Caco-2 (cell line): ENCODE measurements around the gene PLEKHG7. TPM values are rescaled to one million over a fixed set of nuclear protein-coding genes. Genes with fewer than 3 reads are reported as not detected.

Source experiments
- BruUV-seq: library from RNA; stranded (reverse); fragments of 400-500 nt; replicated peaks from 2 replicates; lab custom pipeline; 2021; lab: Mats Ljungman, UMichigan
- CTCF ChIA-PET: fragments of 300-600 bp; sonication (Branson Sonifier 250); formaldehyde crosslinking; loops from one replicate; lab custom pipeline; 2022; ENCODE audit warnings: antibody characterized with exemption; lab: Charles Lee
- POLR2A ChIA-PET: fragments of 300-600 bp; sonication (Branson Sonifier 250); formaldehyde crosslinking; loops from one replicate; lab custom pipeline; 2022; ENCODE audit warnings: antibody characterized with exemption; lab: Charles Lee
- DNase-seq, 2 experiments: peaks; one replicate each; pipeline versions ENCODE4 v3.0.0 to v3.0.0-alpha.2; 2020 to 2022
- H3K27me3 ChIP-seq: replicated peaks from 2 replicates; pipeline ENCODE4 v1.6.0; 2011; ENCODE audit warnings: low read length; ENCODE audit not compliant: control insufficient read depth, insufficient read depth
- H3K36me3 ChIP-seq: 2 replicates; pipeline ENCODE4 v1.5.1; 2011; ENCODE audit warnings: low read length; ENCODE audit not compliant: control insufficient read depth, insufficient read depth
- H3K4me1 ChIP-seq: fragments of 250-450 bp; sonication (Bioruptor Pico); 2 replicates; pipeline ENCODE4 v1.5.1; 2020; ENCODE audit warnings: mild to moderate bottlenecking
- H3K4me3 ChIP-seq: 2 replicates; pipeline ENCODE4 v1.5.1; 2011; ENCODE audit warnings: low read depth, mild to moderate bottlenecking, control low read depth, low read length
- H3K9me3 ChIP-seq: fragments of 250-450 bp; sonication (Bioruptor Pico); 2 replicates; pipeline ENCODE4 v1.5.1; 2020; ENCODE audit warnings: mild to moderate bottlenecking, moderate library complexity
- H3K27ac Mint-ChIP-seq: one replicate; pipeline ENCODE4 v1.8.0; 2022; ENCODE audit warnings: mixed read lengths; ENCODE audit not compliant: unreplicated experiment
- H3K27me3 Mint-ChIP-seq: one replicate; pipeline ENCODE4 v1.8.0; 2022; ENCODE audit warnings: mixed read lengths; ENCODE audit not compliant: insufficient read depth, unreplicated experiment
- H3K36me3 Mint-ChIP-seq: one replicate; pipeline ENCODE4 v1.8.0; 2022; ENCODE audit warnings: mild to moderate bottlenecking, mixed read lengths; ENCODE audit not compliant: insufficient read depth, unreplicated experiment
- H3K4me1 Mint-ChIP-seq: one replicate; pipeline ENCODE4 v1.8.0; 2022; ENCODE audit warnings: low read depth, mixed read lengths; ENCODE audit not compliant: unreplicated experiment
- H3K4me3 Mint-ChIP-seq: one replicate; pipeline ENCODE4 v1.8.0; 2022; ENCODE audit warnings: mild to moderate bottlenecking, moderate library complexity, mixed read lengths; ENCODE audit not compliant: unreplicated experiment
- H3K9me3 Mint-ChIP-seq: one replicate; pipeline ENCODE4 v1.8.0; 2022; ENCODE audit warnings: mixed read lengths; ENCODE audit not compliant: unreplicated experiment
- intact Hi-C: fragments of 100-400 bp; cut with micrococcal nuclease; formaldehyde crosslinking; loops from one replicate; pipeline ENCODE4 v1.10.0; 2022; ENCODE audit not compliant: unreplicated experiment
- total RNA-seq: library from RNA; stranded (reverse); gene quantifications from 2 replicates; pipeline ENCODE4 v1.2.3, GENCODE V29; 2022
- TF ChIP-seq, protein P1 (sequence below), 2 experiments: fragments of 200-600 bp in 1 of 2; IDR thresholded peaks; 1 replicate in 1 of 2; 2 replicates in 1 of 2; pipeline versions ENCODE4 v1.5.1 to v1.8.0; 2011 to 2022; ENCODE audit warnings: antibody characterized with exemption in 1 of 2, control low read depth in 1 of 2, inconsistent platforms in 1 of 2, low read depth in 1 of 2, low read length in 1 of 2, mild to moderate bottlenecking in 1 of 2, moderate library complexity in 1 of 2; ENCODE audit not compliant: insufficient read depth in 1 of 2, severe bottlenecking in 1 of 2, unreplicated experiment in 1 of 2

The PLEKHG7 gene
- total RNA-seq, 1 experiment from 2014 or later = 0.23 TPM

DNA sequence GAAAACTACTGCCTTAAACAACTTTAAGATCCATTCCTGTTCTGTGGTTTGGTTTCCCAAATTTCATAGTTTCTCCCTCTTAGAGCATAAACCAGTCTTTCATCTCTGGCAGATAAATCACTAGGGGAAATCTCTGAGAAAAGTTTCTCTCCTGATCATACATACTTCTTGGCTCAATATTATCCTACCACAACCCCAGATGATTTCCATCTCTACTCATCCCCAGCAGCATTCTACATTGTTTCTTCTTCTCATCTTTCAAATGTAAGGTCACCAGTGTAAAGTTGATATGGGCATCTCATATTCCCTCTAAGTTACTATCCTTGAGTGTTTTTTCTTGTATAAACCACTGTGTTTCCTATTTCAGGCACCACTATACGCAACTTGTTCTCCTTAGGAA lies 45.9 kb upstream of the PLEKHG7 start:
- ChIA-PET POLR2A (no interaction called here), CTCF (no interaction called here)
- intact Hi-C loops = no loop called here
- Mint-ChIP-seq H3K27ac (no peak overlapping the region), H3K36me3 (no peaks in the 10 kb centered on the region), H3K4me1 (no peaks in the 10 kb centered on the region), H3K4me3 (no peak overlapping the region), H3K9me3 (no peaks in the 10 kb centered on the region), H3K27me3 (peaks cover 15% of the 10 kb centered on the region)
- Histone ChIP-seq H3K36me3 (no peaks in the 10 kb centered on the region), H3K27me3 (no peaks in the 10 kb centered on the region), H3K9me3 (no peaks in the 10 kb centered on the region), H3K4me1 (no peaks in the 10 kb centered on the region), H3K4me3 (no peak overlapping the region)
- no peak for DNase-seq
- no TSS peak for BruUV-seq
- TF ChIP-seq, protein P1, sequence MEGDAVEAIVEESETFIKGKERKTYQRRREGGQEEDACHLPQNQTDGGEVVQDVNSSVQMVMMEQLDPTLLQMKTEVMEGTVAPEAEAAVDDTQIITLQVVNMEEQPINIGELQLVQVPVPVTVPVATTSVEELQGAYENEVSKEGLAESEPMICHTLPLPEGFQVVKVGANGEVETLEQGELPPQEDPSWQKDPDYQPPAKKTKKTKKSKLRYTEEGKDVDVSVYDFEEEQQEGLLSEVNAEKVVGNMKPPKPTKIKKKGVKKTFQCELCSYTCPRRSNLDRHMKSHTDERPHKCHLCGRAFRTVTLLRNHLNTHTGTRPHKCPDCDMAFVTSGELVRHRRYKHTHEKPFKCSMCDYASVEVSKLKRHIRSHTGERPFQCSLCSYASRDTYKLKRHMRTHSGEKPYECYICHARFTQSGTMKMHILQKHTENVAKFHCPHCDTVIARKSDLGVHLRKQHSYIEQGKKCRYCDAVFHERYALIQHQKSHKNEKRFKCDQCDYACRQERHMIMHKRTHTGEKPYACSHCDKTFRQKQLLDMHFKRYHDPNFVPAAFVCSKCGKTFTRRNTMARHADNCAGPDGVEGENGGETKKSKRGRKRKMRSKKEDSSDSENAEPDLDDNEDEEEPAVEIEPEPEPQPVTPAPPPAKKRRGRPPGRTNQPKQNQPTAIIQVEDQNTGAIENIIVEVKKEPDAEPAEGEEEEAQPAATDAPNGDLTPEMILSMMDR (IDR thresholded peaks at IDR 0.05; ENCODE audit: insufficient read depth in 1 of 2, low read depth in 1 of 2, low read length in 1 of 2, severe bottlenecking in 1 of 2, unreplicated experiment in 1 of 2) = no peak

DNA sequence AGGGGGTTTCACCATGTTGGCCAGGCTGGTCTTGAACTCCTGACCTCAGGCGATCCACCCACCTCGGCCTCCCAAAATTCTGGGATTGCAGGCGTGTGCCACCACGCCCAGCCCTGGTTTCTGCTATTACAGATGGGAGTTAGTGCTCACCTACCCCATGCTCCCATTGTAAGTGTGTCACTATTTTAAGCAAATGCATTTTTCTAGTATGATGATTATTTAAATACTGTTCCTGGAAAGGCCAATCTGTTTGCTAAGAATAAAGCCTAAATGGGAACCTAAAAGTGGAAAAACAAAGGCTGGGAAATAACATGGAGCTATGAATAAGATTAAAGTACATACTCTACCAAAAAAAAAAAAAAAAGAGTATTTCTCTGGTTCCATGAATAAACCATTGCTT lies 45.0 kb upstream of the PLEKHG7 start:
- Mint-ChIP-seq H3K27me3 (peaks cover 12% of the 10 kb centered on the region), H3K36me3 (no peaks in the 10 kb centered on the region), H3K27ac (no peak overlapping the region), H3K4me3 (no peak overlapping the region), H3K4me1 (no peaks in the 10 kb centered on the region), H3K9me3 (no peaks in the 10 kb centered on the region)
- no TSS peak for BruUV-seq
- TF ChIP-seq, protein P1 (IDR thresholded peaks at IDR 0.05; ENCODE audit: insufficient read depth in 1 of 2, low read depth in 1 of 2, low read length in 1 of 2, severe bottlenecking in 1 of 2, unreplicated experiment in 1 of 2) = no peak
- no peak for DNase-seq
- Histone ChIP-seq H3K27me3 (no peaks in the 10 kb centered on the region), H3K4me3 (no peak overlapping the region), H3K36me3 (no peaks in the 10 kb centered on the region), H3K9me3 (no peaks in the 10 kb centered on the region), H3K4me1 (no peaks in the 10 kb centered on the region)
- intact Hi-C loops = no loop called here
- POLR2A ChIA-PET = no interaction called here
- CTCF ChIA-PET = no interaction called here

DNA sequence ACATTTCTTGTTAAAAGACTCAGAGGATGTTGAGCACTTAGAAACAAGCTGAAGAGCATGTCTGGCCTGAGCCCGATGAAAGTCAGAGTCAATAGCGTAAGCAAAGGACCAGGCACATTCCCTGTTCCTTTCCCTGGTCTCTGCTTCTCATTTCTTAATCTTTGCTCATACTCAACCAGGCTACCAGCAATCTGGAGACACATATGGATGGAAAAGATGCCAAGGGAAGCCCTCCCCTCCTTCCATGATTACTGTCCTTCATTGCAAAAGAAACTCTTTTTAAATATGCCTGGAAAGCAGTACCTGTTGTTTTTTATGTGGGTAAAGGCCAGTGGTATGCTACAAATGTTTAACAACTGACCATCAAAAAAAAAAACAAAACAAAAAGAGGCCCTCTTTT lies 44.2 kb upstream of the PLEKHG7 start:
- no TSS peak for BruUV-seq
- H3K27me3 Mint-ChIP-seq = peaks cover 16% of the 10 kb centered on the region
- Histone ChIP-seq H3K4me3 (no peak overlapping the region), H3K4me1 (no peaks in the 10 kb centered on the region), H3K9me3 (no peaks in the 10 kb centered on the region), H3K36me3 (no peaks in the 10 kb centered on the region), H3K27me3 (no peaks in the 10 kb centered on the region)
- H3K36me3 Mint-ChIP-seq = no peaks in the 10 kb centered on the region
- H3K4me3 Mint-ChIP-seq = no peak overlapping the region
- H3K4me1 Mint-ChIP-seq = no peaks in the 10 kb centered on the region
- ChIA-PET CTCF (no interaction called here), POLR2A (no interaction called here)
- no peak overlapping the region for H3K27ac Mint-ChIP-seq
- TF ChIP-seq, protein P1 (IDR thresholded peaks at IDR 0.05; ENCODE audit: insufficient read depth in 1 of 2, low read depth in 1 of 2, low read length in 1 of 2, severe bottlenecking in 1 of 2, unreplicated experiment in 1 of 2) = no peak
- H3K9me3 Mint-ChIP-seq = no peaks in the 10 kb centered on the region
- intact Hi-C loops = no loop called here
- DNase-seq = no peak
